ENCODE measurements around the gene ZNF408.

GRCh38 chr11:46655631-46656030 lies 45.2 kb upstream of the ZNF408 start:
- TF ChIP-seq CTCF (IDR thresholded peaks at IDR 0.05) (no peak), POLR2AphosphoS5 (IDR thresholded peaks at IDR 0.05) (no peak), POLR2A (IDR thresholded peaks at IDR 0.05) (no peak)

All from prostate gland (tissue), 2 donors.